RPMI8226 (cell line): ENCODE measurements around the gene KLRG1.
A peak's percentile ranks its signal among the peaks of the same experiment; 100 is the strongest.

ENCODE experiments used
- DNase-seq: peaks from one replicate; pipeline ENCODE4 v3.0.0-alpha.2; 2015

Gene KLRG1

GRCh38 chr12:8987163-8987562 is 2.2 kb upstream of the KLRG1 start:
- DNase-seq: no peak

GRCh38 chr12:8987685-8988084 is 1.7 kb upstream of the KLRG1 start:
- DNase-seq: no peak

GRCh38 chr12:8991371-8992345 is 2.3 kb downstream of the KLRG1 start:
- no peak for DNase-seq

- DNase-seq: no peak
Measured at GRCh38 chr12:8993827-8994226, 4.5 kb downstream of the KLRG1 start.

- no peak for DNase-seq
Measured at GRCh38 chr12:8995021-8995775, 5.9 kb downstream of the KLRG1 start.

GRCh38 chr12:8996682-8997405 is 7.5 kb downstream of the KLRG1 start:
- DNase-seq: no peak

- no peak for DNase-seq
Measured at GRCh38 chr12:9001233-9001632, 11.9 kb downstream of the KLRG1 start.

GRCh38 chr12:9002335-9002734 is 13.0 kb downstream of the KLRG1 start:
- DNase-seq: no peak

GRCh38 chr12:9022592-9022991 is 33.2 kb downstream of the KLRG1 start:
- DNase-seq: no peak

- no peak for DNase-seq
Measured at GRCh38 chr12:9024512-9024911, 35.2 kb downstream of the KLRG1 start.

GRCh38 chr12:9027161-9028059 is 38.1 kb downstream of the KLRG1 start:
- DNase-seq: no peak

GRCh38 chr12:9030776-9031175 is 41.4 kb downstream of the KLRG1 start:
- no peak for DNase-seq

- DNase-seq: no peak
Measured at GRCh38 chr12:9032202-9032964, 43.0 kb downstream of the KLRG1 start.

- no peak for DNase-seq
Measured at GRCh38 chr12:9033265-9033887, 44.0 kb downstream of the KLRG1 start.

GRCh38 chr12:9034095-9034494 is 44.7 kb downstream of the KLRG1 start:
- no peak for DNase-seq

GRCh38 chr12:9036227-9036626 is 46.9 kb downstream of the KLRG1 start:
- no peak for DNase-seq

GRCh38 chr12:9037431-9037830 is 48.1 kb downstream of the KLRG1 start:
- no peak for DNase-seq

- peak; percentile 56 for DNase-seq
Measured at GRCh38 chr12:9039397-9039977, 50.1 kb downstream of the KLRG1 start.

- no peak for DNase-seq
Measured at GRCh38 chr12:9040484-9041186, 51.3 kb downstream of the KLRG1 start.

GRCh38 chr12:9041321-9041720 is 52.0 kb downstream of the KLRG1 start:
- DNase-seq: no peak
